A549 (cell line): Measurements from ENCODE around the gene DNM1. TPM values are rescaled to one million over a fixed set of nuclear protein-coding genes. Genes with fewer than 3 reads are reported as not detected.
A peak's percentile ranks its signal among the peaks of the same experiment; 100 is the strongest.

Source experiments
- ATAC-seq, 2 experiments: fragments of 200-7000 bp in 1 of 2; fragments of >200 bp in 1 of 2; cut with Nextera tagmentation in 1 of 2; cut with Tn5 transposase in 1 of 2; 3 replicates each; pipeline versions ENCODE4 v1.8.0 to v1.9.1; 2018 to 2020; ENCODE audit warnings: mild to moderate bottlenecking in 1 of 2, moderate library complexity in 1 of 2
- CTCF ChIA-PET: fragments of 300-600 bp; sonication (Branson Sonifier 250); formaldehyde crosslinking; extraction: SDS; loops from one replicate; lab custom pipeline; 2021; ENCODE audit warnings: antibody characterized with exemption, inconsistent platforms; lab: Yijun Ruan, JAX
- POLR2A ChIA-PET: fragments of 350-600 bp; formaldehyde crosslinking; extraction: SDS; loops from one replicate; lab custom pipeline; 2021; ENCODE audit warnings: antibody characterized with exemption, inconsistent platforms; lab: Yijun Ruan, JAX
- DNase-seq, 2 experiments: peaks; one replicate each; pipeline versions ENCODE4 v3.0.0 to v3.0.0-alpha.2; 2011 to 2016; ENCODE audit warnings: low read depth in 1 of 2, low spot score in 1 of 2
- FAIRE-seq: peaks from 2 replicates; lab custom pipeline; 2011; peaks lifted over from hg19 to GRCh38; lab: Jason Lieb, UNC
- H3K27ac ChIP-seq, 2 experiments: fragments of >200 bp; sonication (Bioruptor Twin); formaldehyde crosslinking; 3 replicates each; pipeline ENCODE4 v1.5.1; 2016 to 2017
- H3K4me1 ChIP-seq: fragments of >200 bp; sonication (Bioruptor Twin); formaldehyde crosslinking; 3 replicates; pipeline ENCODE4 v1.6.1; 2016
- H3K4me2 ChIP-seq: fragments of >200 bp; sonication (Bioruptor Twin); formaldehyde crosslinking; 3 replicates; pipeline ENCODE4 v1.6.1; 2016
- H3K4me3 ChIP-seq: fragments of >200 bp; sonication (Bioruptor Twin); formaldehyde crosslinking; 3 replicates; pipeline ENCODE4 v1.5.1; 2016
- H3K9me3 ChIP-seq: fragments of >200 bp; sonication (Bioruptor Twin); formaldehyde crosslinking; 3 replicates; pipeline ENCODE4 v1.6.1; 2016
- CEBPB ChIP-seq, 2 experiments: fragments of >200 bp in 1 of 2; sonication (Bioruptor Twin) in 1 of 2; formaldehyde crosslinking in 1 of 2; IDR thresholded peaks; 2 replicates each; pipeline ENCODE4 v1.6.1; 2012 to 2016
- CHD4 ChIP-seq: fragments of 200-600 bp; sonication (generic); IDR thresholded peaks from 2 replicates; pipeline ENCODE4 v1.6.1; 2016; ENCODE audit warnings: antibody characterized with exemption, mild to moderate bottlenecking, borderline replicate concordance
- EHF ChIP-seq: fragments of 250-450 bp; sonication (Bioruptor Pico); IDR thresholded peaks from 2 replicates; pipeline ENCODE4 v1.5.0; 2020; ENCODE audit warnings: mild to moderate bottlenecking
- FOSB ChIP-seq: fragments of 250-450 bp; sonication (Bioruptor Pico); IDR thresholded peaks from 2 replicates; pipeline ENCODE4 v1.5.0; 2020; ENCODE audit warnings: mild to moderate bottlenecking, moderate library complexity
- FOSL2 ChIP-seq, 2 experiments: fragments of 450-650 bp in 1 of 2; fragments of >200 bp in 1 of 2; sonication (Bioruptor Twin) in 1 of 2; formaldehyde crosslinking; IDR thresholded peaks; 2 replicates each; pipeline versions ENCODE4 v1.5.0 to v1.6.1; 2016 to 2020; ENCODE audit warnings: mild to moderate bottlenecking in 1 of 2, moderate library complexity in 1 of 2
- HDAC2 ChIP-seq: fragments of 200-600 bp; sonication (generic); IDR thresholded peaks from 2 replicates; pipeline ENCODE4 v1.6.1; 2016
- HEYL ChIP-seq: fragments of 250-450 bp; sonication (Bioruptor Pico); IDR thresholded peaks from 2 replicates; pipeline ENCODE4 v1.8.0; 2021; ENCODE audit warnings: mild to moderate bottlenecking, moderate library complexity
- HOXA7 ChIP-seq: fragments of 250-450 bp; sonication (Bioruptor Pico); IDR thresholded peaks from 2 replicates; pipeline ENCODE4 v1.5.0; 2020; ENCODE audit warnings: mild to moderate bottlenecking, moderate library complexity
- HOXB13 ChIP-seq: fragments of 250-450 bp; sonication (Bioruptor Pico); IDR thresholded peaks from 2 replicates; pipeline ENCODE4 v1.5.0; 2020; ENCODE audit warnings: low read depth, mild to moderate bottlenecking, moderate library complexity
- HOXB5 ChIP-seq: fragments of 250-450 bp; sonication (Bioruptor Pico); IDR thresholded peaks from 2 replicates; pipeline ENCODE4 v1.5.0; 2020; ENCODE audit warnings: mild to moderate bottlenecking, moderate library complexity
- JUN ChIP-seq, 2 experiments: fragments of >200 bp; sonication (Bioruptor Twin); formaldehyde crosslinking; IDR thresholded peaks; 2 replicates in 1 of 2; 3 replicates in 1 of 2; pipeline ENCODE4 v1.6.1; 2016 to 2017
- JUNB ChIP-seq: fragments of >200 bp; sonication (Bioruptor Twin); formaldehyde crosslinking; IDR thresholded peaks from 2 replicates; pipeline ENCODE4 v1.6.1; 2016
- KDM5A ChIP-seq: fragments of 200-600 bp; sonication (generic); IDR thresholded peaks from 2 replicates; pipeline ENCODE4 v1.6.1; 2016; ENCODE audit warnings: antibody characterized with exemption, mild to moderate bottlenecking
- MAFK ChIP-seq: fragments of 450-650 bp; IDR thresholded peaks from 2 replicates; pipeline ENCODE4 v1.6.1; 2014; ENCODE audit not compliant: partially characterized antibody
- MYC ChIP-seq: IDR thresholded peaks from 2 replicates; pipeline ENCODE4 v1.6.1; 2012; ENCODE audit warnings: mild to moderate bottlenecking, inconsistent platforms, low read length, improper control_type of control experiment, borderline replicate concordance
- NFE2L2 ChIP-seq: fragments of 150-350 bp; conservative IDR thresholded peaks from 2 replicates; pipeline ENCODE4 v1.6.1; 2014; ENCODE audit warnings: low read length
- RAD21 ChIP-seq, 2 experiments: fragments of >200 bp in 1 of 2; sonication (Bioruptor Twin) in 1 of 2; formaldehyde crosslinking in 1 of 2; IDR thresholded peaks in 1 of 2; conservative IDR thresholded peaks in 1 of 2; 2 replicates in 1 of 2; 3 replicates in 1 of 2; pipeline ENCODE4 v1.6.1; 2012 to 2018; ENCODE audit warnings: inconsistent platforms in 1 of 2
- TFCP2L1 ChIP-seq: fragments of 250-450 bp; sonication (Bioruptor Pico); IDR thresholded peaks from 2 replicates; pipeline ENCODE4 v1.5.0; 2021; ENCODE audit warnings: mild to moderate bottlenecking
- ZFP36 ChIP-seq: fragments of 450-650 bp; IDR thresholded peaks from 2 replicates; pipeline ENCODE4 v1.6.1; 2014; ENCODE audit warnings: borderline replicate concordance; ENCODE audit not compliant: partially characterized antibody
- ZNF302 ChIP-seq: fragments of 250-450 bp; sonication (Bioruptor Pico); IDR thresholded peaks from 2 replicates; pipeline ENCODE4 v1.9.0; 2021; ENCODE audit warnings: inconsistent platforms, mild to moderate bottlenecking, moderate library complexity
- ZSCAN20 ChIP-seq: fragments of 250-450 bp; sonication (Bioruptor Pico); IDR thresholded peaks from 2 replicates; pipeline ENCODE4 v1.8.0; 2022; ENCODE audit warnings: mild to moderate bottlenecking, moderate library complexity
- WGBS: methylation state at CpG from one replicate; pipeline ENCODE4 v1.1.6; 2017; ENCODE audit errors: missing lambda C conversion rate; 5-methylcytosine and 5-hydroxymethylcytosine counted together
- polyA plus RNA-seq, 4 experiments: library from polyadenylated mRNA; depleted of rRNA in 3 of 4; stranded (reverse); fragments of >200 nt; fragmentation: RNase III in 1 of 4; extraction: RNeasy Plus Mini Kit Qiagen cat#74134 plus additional on column Dnase treatment in 1 of 4; gene quantifications; 2 replicates in 3 of 4; 3 replicates in 1 of 4; pipeline ENCODE4 v1.2.3, GENCODE V29; 2011 to 2017
- TF ChIP-seq, protein P1 (sequence below): fragments of 250-450 bp; sonication (Bioruptor Pico); IDR thresholded peaks from 2 replicates; pipeline ENCODE4 v1.5.0; 2020; ENCODE audit warnings: low read depth, mild to moderate bottlenecking, moderate library complexity
- TF ChIP-seq, protein P2 (sequence below): IDR thresholded peaks from 2 replicates; pipeline ENCODE4 v1.6.1; 2012
- TF ChIP-seq, protein P3 (sequence below): fragments of 200-600 bp; sonication (generic); IDR thresholded peaks from 2 replicates; pipeline ENCODE4 v1.6.1; 2016; ENCODE audit warnings: antibody characterized with exemption, mild to moderate bottlenecking, moderate library complexity
- TF ChIP-seq, protein P4 (sequence below): fragments of 250-450 bp; sonication (Bioruptor Pico); IDR thresholded peaks from 2 replicates; pipeline ENCODE4 v1.5.0; 2021; ENCODE audit warnings: mild to moderate bottlenecking, moderate library complexity, borderline replicate concordance

DNM1 gene
- polyA plus RNA-seq, 2 of the 4 experiments (the other 2 are of a cell fraction): 60.2 to 139 TPM

DNA sequence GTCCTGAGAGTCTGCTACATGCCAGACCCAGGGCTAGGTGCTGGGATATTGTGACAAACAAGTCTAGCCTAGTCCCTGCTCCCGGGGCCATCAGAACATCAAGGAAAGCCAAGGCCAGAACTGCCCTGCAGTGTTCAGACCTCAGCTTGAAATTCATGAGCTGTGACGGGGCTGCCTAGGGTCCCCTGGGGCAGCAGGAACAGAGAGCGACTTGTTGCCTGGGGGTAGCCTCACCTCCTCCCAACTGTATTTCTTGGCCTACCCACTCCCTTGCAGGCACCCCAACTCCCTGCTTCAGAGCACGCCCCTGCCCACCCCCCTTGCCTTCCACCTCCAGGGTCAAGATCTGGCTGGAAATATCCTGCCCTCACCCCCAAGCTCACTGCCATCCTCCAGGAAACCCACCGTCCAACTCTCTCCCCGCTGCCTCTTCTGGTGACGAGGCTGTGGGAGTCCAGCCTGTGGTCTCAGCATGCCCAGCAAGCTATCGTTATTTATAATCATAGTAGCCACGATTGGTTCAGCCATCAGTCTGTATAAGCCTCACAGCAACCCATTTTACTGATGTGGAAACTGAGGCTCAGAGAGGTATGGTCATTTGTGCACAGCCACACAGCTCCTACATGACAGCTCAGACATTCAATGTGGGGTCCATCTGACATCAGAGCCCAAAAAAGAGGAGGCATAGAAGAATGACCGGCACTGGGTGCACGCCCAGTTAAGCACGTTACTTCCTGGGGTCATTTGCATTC is 10.7 kb downstream of the DNM1 start:
- Histone ChIP-seq H3K4me2 (peak overlapping the region; percentile 66), H3K27ac (peak overlapping the region; percentile 95 to 99), H3K4me3 (no peak overlapping the region), H3K9me3 (no peaks in the 10 kb centered on the region), H3K4me1 (peaks cover 98% of the 10 kb centered on the region)
- TF ChIP-seq FOSB: no peak
- no peak for TF ChIP-seq CHD4
- TF ChIP-seq ZFP36: no peak
- no peak for TF ChIP-seq HEYL (CRISPR knock-in tag)
- no peak for TF ChIP-seq MYC
- no peak for TF ChIP-seq TFCP2L1 (CRISPR knock-in tag)
- TF ChIP-seq HOXA7: no peak
- TF ChIP-seq KDM5A: no peak
- TF ChIP-seq CEBPB (IDR thresholded peaks at IDR 0.05): no peak
- TF ChIP-seq, protein P1, sequence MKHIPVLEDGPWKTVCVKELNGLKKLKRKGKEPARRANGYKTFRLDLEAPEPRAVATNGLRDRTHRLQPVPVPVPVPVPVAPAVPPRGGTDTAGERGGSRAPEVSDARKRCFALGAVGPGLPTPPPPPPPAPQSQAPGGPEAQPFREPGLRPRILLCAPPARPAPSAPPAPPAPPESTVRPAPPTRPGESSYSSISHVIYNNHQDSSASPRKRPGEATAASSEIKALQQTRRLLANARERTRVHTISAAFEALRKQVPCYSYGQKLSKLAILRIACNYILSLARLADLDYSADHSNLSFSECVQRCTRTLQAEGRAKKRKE (CRISPR knock-in tag): no peak
- no peak for TF ChIP-seq RAD21 (conservative IDR thresholded peaks at IDR 0.05 in 1 of 2, IDR thresholded peaks at IDR 0.05 in 1 of 2)
- TF ChIP-seq ZNF302: no peak
- TF ChIP-seq, protein P2, sequence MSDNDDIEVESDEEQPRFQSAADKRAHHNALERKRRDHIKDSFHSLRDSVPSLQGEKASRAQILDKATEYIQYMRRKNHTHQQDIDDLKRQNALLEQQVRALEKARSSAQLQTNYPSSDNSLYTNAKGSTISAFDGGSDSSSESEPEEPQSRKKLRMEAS: no peak
- no peak for TF ChIP-seq HDAC2
- no peak for FAIRE-seq
- CTCF ChIA-PET: interaction anchor here (0.8 to 10.3 kb wide), 6 partner anchors 8 to 179 kb away, joined by 3 to 82 read pairs (median 5); partner anchors contain the start of genes CIZ1 and DNM1
- no peak for ATAC-seq
- WGBS: 92% methylated on average over 12 of the region's 12 CpGs
- no peak for DNase-seq
- POLR2A ChIA-PET: interaction anchor here (1.2 kb wide), 1 partner anchor 21 kb away, joined by 3 read pairs; no protein-coding TSS in a partner anchor

DNA sequence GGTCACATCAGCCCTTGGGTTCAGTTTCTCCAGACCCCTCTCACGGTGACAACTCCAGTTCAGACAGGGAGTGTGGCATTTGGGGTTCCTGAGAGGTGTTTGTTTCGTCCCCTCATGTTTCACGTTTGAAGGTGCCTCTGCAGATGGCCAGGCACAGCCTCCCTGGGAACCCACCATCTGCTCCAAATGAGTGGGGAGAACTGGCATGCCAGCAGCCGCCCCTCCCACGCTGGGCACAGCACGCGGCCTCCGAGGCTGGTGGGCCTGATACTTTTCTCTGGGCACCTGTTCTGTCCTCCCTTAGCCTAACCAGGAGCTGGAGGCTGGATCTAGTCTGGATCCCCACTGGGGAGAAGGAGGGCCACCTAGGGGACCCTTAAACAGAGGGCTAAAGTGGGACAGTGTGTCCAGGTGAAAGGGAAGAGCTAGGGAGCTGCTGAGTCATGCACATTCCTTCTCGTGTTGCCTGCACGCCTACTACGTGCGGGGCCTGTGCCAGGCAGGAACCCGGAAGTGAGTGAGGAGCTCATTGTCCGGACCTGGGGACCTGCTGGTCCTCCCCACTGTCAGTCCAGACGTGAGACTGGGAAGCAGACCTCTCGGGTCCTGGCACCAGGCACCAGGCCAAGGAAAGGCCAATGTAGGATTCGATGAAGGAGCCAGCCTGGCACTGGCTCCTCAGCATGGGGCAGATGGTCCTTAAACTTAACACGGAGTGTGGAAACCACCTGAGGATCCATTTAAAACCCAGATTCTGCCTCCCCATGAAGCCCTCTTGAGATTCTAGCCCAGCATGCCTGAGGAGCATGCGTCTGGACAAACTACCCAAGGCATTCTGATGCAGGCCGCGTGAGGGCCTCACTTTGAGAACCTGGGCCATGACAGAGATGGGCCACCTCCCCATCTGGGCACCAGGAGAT is 11.7 kb downstream of the DNM1 start:
- FAIRE-seq (no peak), DNase-seq (peak in 1 of 2 experiments; percentile 77), ATAC-seq (0 out of 6 replicates have a peak, but pooled peaks of 1 of the 2 experiments have one; percentile 0)
- TF ChIP-seq, protein P2: peak; percentile 66
- no peak for TF ChIP-seq FOSB
- TF ChIP-seq MAFK: peak; percentile 91
- TF ChIP-seq HOXB5: peak; percentile 45; the same call in 1 of the 2 replicates
- TF ChIP-seq ZSCAN20 (CRISPR knock-in tag): 0 out of 2 replicates have a peak, but pooled peaks have one; percentile 33
- TF ChIP-seq NFE2L2: peak; percentile 65
- peak in 1 of 2 experiments; percentile 26; a peak in 1 of 5 replicates for TF ChIP-seq JUN (IDR thresholded peaks at IDR 0.05)
- TF ChIP-seq HOXB13 (CRISPR knock-in tag): peak; percentile 17; the same call in 1 of the 2 replicates
- TF ChIP-seq, protein P3, sequence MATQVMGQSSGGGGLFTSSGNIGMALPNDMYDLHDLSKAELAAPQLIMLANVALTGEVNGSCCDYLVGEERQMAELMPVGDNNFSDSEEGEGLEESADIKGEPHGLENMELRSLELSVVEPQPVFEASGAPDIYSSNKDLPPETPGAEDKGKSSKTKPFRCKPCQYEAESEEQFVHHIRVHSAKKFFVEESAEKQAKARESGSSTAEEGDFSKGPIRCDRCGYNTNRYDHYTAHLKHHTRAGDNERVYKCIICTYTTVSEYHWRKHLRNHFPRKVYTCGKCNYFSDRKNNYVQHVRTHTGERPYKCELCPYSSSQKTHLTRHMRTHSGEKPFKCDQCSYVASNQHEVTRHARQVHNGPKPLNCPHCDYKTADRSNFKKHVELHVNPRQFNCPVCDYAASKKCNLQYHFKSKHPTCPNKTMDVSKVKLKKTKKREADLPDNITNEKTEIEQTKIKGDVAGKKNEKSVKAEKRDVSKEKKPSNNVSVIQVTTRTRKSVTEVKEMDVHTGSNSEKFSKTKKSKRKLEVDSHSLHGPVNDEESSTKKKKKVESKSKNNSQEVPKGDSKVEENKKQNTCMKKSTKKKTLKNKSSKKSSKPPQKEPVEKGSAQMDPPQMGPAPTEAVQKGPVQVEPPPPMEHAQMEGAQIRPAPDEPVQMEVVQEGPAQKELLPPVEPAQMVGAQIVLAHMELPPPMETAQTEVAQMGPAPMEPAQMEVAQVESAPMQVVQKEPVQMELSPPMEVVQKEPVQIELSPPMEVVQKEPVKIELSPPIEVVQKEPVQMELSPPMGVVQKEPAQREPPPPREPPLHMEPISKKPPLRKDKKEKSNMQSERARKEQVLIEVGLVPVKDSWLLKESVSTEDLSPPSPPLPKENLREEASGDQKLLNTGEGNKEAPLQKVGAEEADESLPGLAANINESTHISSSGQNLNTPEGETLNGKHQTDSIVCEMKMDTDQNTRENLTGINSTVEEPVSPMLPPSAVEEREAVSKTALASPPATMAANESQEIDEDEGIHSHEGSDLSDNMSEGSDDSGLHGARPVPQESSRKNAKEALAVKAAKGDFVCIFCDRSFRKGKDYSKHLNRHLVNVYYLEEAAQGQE: no peak
- peak; percentile 56 for TF ChIP-seq EHF (CRISPR knock-in tag)
- TF ChIP-seq FOSL2 (IDR thresholded peaks at IDR 0.05): no peak
- TF ChIP-seq FOSL2 (CRISPR knock-in tag; IDR thresholded peaks at IDR 0.05): peak; percentile 55
- TF ChIP-seq, protein P4, sequence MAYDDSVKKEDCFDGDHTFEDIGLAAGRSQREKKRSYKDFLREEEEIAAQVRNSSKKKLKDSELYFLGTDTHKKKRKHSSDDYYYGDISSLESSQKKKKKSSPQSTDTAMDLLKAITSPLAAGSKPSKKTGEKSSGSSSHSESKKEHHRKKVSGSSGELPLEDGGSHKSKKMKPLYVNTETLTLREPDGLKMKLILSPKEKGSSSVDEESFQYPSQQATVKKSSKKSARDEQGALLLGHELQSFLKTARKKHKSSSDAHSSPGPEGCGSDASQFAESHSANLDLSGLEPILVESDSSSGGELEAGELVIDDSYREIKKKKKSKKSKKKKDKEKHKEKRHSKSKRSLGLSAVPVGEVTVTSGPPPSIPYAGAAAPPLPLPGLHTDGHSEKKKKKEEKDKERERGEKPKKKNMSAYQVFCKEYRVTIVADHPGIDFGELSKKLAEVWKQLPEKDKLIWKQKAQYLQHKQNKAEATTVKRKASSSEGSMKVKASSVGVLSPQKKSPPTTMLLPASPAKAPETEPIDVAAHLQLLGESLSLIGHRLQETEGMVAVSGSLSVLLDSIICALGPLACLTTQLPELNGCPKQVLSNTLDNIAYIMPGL (CRISPR knock-in tag): peak; percentile 23; the same call in 1 of the 2 replicates
- TF ChIP-seq JUNB: no peak
- no peaks in the 10 kb centered on the region for H3K9me3 ChIP-seq
- POLR2A ChIA-PET: interaction anchor here (1.0 to 1.2 kb wide), 3 partner anchors 11 to 55 kb away, joined by 3 to 7 read pairs (median 6); partner anchors contain the start of genes BBLN and DNM1
- H3K27ac ChIP-seq: peak overlapping the region; percentile 95 to 99
- no peak overlapping the region for H3K4me3 ChIP-seq
- WGBS: 42% methylated on average over 16 of the region's 21 CpGs
- peak overlapping the region; percentile 66 for H3K4me2 ChIP-seq
- H3K4me1 ChIP-seq: peaks cover 91% of the 10 kb centered on the region
- CTCF ChIA-PET: interaction anchor here (0.5 to 10.3 kb wide), 9 partner anchors 8 to 232 kb away, joined by 3 to 82 read pairs (median 4); partner anchors contain the start of genes CIZ1 and DNM1
